Skeletal muscle cell (primary cell): Measurements from ENCODE around the gene SPSB1.
A peak's percentile ranks its signal among the peaks of the same experiment; 100 is the strongest.

ENCODE experiments used
- DNase-seq: peaks from one replicate; pipeline ENCODE4 v3.0.0-alpha.2; 2010; ENCODE audit warnings: low read depth
- H3K4me3 ChIP-seq: 2 replicates; pipeline ENCODE4 v1.5.1; 2011; ENCODE audit warnings: low read depth, mild to moderate bottlenecking, control low read depth, low read length, moderate library complexity

SPSB1 gene

DNA sequence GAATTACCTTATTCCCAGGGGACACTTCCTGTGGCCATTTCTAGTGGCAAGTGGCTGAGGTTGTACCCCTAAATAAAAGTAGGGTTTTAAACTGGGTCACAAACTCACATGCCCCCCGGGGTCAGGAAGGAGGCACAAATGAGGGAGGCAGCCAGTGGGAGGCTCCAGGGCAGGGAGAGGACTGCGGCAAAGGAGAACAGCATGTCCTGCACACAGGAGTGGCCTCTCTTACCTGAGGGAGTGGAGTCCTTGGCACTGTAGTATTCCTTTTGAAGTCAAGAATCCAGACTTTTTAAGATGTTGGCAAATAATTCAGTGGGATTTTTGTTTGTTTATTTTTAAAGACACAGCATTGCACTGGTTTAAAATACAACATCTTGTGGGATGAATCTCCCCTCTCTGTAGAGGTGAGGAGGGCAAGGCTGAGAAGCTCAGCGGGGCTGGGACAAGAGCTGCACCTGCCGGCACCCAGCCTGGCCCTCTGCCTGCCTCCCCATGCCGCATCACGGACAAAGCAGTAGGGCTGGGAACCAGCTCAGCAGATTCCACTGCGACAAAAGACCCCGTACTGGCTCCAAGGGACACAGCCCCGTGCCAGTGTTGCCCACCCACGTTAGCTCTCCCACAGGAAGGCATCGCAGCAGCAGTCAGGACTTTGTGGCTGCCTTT lies 22.2 kb downstream of the SPSB1 start:
- no peak overlapping the region for H3K4me3 ChIP-seq
- no peak for DNase-seq

DNA sequence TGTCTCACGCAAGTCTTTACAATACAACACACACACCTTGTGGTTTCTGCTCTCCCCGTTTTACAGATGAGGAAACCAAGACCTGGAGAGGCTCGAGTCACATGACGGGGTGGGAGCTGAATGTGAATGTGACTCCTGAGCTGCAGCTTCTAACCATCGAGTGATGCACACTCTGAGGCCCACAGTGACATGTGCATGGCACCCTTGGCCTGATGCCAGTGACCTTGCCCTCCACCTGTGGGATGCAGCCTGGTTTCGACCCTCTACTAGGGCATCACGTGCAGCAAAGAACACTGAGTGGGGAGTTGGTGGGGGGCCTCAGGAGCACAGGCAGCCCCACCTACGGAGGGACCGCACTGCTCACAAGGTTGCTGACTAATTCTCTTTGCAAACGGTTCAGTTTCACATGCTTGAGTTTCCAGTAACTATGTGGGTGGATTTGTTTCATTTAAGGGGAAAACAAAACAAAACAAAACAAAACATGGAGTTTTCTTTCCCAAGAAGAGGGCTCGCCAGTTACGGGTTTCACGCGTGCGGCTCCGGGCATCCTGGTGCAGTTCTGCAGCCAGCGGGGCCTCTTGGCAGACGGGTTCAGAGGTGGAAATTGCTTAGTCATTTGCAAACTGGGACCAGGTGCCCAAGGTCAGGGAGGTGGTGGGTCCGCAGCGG lies 22.9 kb downstream of the SPSB1 start:
- DNase-seq = peak; percentile 54

DNA sequence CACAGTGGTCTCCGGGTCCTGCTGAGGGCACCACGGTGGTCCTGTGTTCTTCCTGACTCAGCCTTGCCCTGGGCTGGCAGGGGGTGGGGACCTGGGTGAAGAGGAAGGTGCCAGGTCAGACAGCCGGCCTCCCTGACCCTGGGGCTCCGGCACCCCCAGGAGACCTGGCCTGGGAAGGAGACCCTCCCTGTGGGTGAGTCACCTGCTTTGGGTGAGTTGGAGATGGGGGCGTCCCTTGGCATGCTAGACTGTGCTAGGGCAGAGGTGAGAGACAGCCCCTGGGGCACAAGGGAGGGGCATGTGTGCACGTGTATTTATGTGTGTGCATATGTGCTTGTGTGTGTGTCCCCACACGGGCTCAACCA lies 23.4 kb downstream of the SPSB1 start:
- H3K4me3 ChIP-seq = no peak overlapping the region
- DNase-seq = no peak

More for the DNA sequence above, 22.9 kb downstream of the SPSB1 start:
- no peak overlapping the region for H3K4me3 ChIP-seq

DNA sequence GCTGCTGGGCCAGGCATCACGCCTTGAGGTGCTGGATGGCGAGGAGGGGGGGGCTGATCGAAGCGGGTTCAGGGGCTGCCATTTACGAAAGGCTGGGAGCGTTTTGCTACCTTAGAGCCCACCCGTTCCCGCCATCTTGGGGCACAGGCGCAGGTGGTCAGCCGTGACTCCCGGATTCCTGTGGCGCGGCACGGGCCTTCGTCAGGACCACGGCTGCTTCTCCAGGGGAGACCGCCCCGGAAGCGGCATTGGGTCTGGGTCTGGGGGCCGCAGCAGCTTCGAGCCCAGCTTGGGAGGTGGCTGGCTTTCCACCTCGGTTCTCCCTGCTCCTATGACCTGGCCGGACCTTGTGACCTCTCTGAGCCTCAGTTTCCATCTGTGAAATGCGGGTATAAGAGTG lies 23.8 kb downstream of the SPSB1 start:
- H3K4me3 ChIP-seq = no peak overlapping the region
- no peak for DNase-seq

DNA sequence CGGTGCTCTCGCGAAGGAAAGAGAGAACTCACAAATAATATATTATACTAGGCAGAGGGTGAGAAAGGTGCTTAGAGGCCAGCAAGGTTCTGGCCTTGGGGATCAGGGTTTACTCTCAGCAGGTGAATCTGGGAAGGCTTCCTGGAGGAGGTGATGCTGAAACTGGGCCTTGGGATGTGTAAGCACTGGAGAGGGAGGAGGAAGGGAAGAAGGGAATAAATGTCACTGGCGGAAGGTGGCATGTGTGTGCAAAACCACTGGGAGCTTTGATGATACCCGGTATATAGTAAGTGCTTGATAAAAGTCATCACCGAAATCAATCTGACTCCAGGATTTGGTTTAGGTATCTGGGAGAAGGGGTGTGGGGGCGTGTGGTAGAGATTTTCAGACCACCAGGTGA lies 24.4 kb downstream of the SPSB1 start:
- no peak for DNase-seq
- no peak overlapping the region for H3K4me3 ChIP-seq

DNA sequence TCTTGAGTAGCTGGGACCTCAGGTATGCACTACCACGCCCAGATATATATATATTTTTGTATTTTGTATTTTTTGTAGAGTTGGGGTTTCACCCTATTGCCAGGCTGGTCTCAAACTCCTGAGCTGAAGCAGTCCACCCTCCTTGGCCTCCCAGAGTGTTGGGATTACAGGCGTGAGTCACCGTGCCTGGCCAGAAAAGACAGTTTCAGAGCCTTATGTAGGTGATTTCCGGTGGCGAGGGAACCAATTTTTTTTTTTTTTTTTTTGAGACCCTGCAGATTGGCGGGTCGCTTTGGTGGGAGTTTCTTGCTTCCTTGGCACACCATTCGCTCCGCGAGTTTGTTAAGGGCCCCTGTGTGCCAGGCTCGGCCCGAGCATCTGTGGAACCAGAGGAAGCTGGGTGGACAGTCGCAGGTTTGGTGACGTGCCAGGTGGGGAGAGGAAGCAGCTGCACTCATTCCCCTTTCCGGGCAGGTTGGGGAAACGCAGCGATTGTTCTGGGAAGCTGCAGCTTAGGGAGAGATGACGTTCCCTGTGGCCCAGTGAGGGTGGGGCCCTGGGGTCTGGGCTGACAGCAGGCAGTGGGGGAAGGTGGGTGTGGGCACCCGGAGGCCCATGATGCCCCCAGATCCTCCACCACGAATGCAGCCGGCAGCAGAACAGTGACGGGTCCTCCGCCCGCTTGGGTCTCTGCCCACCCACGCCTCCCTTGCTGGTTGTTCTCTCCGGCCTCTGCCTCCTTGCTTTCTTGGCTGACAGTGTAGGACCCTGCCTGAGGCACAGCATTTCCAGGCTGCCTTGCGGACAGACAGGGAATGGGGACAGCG lies 25.1 kb downstream of the SPSB1 start:
- H3K4me3 ChIP-seq = no peak overlapping the region
- no peak for DNase-seq

DNA sequence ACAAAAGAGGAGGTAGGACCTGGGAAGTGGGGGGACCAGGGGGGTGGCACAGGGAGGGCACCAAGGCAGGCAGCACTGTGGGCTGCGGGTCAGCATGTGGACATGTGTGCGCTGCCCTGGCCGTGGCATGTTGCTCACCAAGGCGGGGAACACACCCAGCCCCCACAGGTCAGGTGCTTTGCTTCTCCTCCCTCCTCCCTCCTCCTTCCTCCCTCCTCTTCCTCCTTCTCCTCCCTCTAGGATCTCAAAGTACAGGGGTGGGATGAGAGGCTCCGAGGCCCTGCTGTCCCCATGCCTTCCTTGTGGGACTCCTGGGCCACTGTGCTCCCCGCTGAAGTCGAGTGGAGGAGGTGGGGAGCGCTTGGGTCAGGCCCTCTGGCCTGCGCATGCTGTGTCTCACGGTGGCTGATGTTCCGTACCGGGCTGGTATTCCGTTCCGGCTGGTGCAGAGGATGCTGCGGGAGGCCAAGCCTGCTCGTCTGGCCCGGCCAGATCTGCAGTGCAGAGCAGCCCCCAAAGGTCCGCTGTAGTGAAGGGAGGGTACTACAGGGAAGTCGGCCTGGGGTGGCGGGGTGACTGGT lies 26.6 kb downstream of the SPSB1 start:
- DNase-seq = no peak
- H3K4me3 ChIP-seq = no peak overlapping the region

DNA sequence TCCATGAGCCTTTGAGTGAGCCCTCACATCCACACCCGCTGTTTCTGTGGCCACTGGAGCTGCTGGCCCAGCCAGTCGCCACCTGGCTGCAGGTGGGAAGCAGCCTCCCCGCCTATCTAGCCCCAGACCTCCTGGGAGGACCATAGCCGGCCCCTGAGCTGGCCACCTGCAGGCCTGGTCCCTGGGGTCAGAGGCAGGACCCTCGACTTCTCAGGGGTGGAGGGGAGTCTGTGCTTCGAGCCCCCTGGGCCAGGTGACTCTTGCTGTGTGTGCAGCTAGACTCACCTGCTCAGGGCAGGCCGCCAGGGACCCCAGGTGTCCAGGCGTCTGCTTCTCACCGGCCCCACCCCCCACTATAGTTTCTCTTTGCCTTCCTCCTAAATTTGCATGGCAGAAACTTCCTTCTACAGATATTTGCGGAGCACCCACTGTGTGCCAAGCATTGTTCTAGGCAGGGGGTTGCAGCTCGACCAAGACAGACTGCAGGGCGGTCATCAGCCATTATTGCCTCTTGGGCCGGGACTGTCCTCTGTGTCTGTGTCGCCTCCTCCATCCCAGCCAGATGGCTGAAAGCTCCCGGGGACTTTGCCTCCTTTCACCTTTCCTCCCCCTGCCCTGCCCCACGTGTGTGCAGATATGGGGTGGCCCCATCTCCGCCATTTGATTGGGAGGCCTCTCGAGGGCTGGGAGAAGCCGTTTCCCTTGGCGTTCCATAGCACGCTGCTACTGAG lies 27.3 kb downstream of the SPSB1 start:
- H3K4me3 ChIP-seq = no peak overlapping the region
- no peak for DNase-seq

DNA sequence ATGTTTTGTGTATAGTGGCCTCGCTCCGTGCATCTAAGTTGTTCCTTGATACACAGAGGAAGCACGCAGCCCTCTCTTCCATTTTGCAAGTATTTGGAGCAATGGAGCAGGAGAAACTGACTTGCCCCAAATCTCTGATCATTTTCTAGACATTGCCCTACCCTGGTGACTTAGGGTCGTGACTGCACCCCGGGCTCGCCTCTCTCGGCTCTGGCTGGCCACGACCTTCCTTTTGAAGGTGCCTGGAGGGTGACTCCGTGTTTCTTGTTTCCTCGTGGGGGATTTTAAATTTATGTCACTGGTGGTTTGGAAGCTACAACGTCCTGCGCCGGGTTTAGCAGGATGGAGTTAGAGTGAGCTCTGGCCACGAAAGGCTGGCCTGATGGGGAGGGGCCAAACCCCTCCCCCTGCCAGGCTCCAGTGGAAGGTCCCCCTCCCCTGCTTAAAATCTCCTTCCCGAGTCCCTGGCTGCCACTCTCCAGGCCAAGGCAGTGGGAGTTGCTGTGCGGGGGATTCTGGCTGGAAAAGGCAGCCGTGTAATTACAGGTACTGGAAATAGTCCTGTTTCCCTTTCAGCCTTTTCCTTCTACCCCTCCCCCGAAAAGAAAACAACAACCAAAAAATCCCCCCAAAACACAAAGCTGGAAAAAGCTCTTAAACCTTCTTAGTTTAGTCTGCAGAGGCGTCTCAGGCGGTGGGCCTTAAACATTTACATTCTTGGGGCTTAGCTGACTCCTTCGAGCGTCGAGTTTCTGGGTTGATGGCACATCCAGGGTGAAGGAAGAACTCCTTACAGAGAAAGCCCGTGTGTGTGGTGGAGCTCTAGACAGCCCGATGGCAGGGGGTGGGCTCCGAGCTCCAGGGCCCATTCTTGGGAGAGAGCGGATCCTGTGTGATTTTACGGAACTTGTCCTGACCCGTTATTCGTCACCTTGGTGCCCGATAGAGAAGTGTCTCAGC lies 28.1 kb downstream of the SPSB1 start:
- no peak overlapping the region for H3K4me3 ChIP-seq
- no peak for DNase-seq

DNA sequence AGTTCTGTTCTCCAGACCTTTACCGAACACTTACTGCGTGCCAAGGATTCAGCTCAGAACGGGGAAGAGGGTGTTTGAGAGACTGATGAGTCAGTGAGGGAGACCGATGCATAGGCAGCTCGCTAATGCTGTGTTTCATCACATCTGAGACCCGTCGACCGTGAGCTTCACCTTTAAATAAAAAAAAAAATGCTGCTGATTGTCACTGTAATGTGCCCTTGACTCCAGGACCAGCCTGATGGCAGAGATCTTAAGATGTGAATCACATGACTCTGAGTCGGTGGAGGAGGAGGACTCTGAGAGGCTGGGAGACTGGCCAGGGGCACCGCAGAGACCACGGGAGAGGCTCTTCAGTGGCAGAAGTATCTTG lies 28.8 kb downstream of the SPSB1 start:
- peak; percentile 56 for DNase-seq
- H3K4me3 ChIP-seq = no peak overlapping the region

DNA sequence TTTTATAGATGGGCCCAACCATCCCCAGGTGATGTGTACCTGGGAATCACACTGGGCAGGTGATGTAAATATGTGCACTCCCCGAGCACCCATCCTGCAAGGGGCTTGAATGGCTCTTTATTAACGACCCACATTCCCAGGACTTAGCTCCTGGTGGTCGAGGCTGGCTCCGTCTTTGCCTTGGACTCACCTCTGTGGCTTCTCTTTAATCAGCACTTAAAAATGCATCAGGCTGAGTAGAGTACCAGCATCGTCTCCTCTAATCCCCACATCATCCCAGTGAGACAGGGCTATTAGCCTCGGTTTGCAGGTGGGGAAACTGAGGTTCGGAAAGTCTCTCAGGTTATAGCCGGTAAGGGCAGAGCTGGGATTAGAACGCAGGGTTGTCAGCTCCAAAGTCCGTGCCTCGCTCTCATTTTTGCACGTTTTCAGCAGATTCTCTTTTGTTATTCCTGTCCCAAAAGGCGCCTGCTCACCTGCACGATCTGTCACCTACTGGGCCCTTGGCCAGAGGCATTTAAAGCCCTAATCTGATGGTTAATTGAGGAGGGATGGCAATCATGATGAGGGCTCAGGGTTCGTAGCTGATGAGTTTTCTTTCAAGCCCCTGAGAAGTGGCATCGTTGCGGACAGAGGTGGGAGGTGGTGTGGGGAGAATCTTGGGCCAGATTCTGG lies 29.4 kb downstream of the SPSB1 start:
- no peak overlapping the region for H3K4me3 ChIP-seq
- no peak for DNase-seq

DNA sequence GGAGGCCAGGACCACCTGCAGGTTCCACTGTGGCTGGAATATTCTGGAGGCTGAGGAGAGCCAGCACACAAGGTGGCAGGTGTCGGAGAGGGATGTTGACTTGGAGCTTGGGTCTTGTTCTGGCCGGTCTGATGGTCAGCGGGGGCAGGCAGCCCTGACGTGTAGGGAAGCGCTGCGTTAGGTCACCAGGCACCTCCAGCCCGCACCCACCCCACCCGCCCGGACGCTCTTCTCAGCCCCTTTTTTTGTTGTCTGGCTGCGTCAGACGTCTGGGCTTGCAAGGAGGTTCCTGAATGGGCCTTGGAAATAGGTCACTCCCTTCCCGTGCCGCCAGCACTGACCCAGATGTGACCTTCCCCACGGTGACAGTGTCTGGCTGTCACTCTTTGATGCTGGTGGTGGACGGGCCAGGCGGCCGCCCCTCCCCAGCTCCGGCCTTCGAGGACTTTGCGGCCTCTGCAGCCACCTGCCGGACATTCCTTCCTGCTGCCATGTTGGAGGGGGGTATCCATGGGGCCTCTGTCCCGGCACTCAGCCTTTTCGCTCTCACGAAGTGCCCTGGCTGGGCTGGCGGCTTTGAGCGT lies 30.1 kb downstream of the SPSB1 start:
- H3K4me3 ChIP-seq = no peak overlapping the region
- no peak for DNase-seq

DNA sequence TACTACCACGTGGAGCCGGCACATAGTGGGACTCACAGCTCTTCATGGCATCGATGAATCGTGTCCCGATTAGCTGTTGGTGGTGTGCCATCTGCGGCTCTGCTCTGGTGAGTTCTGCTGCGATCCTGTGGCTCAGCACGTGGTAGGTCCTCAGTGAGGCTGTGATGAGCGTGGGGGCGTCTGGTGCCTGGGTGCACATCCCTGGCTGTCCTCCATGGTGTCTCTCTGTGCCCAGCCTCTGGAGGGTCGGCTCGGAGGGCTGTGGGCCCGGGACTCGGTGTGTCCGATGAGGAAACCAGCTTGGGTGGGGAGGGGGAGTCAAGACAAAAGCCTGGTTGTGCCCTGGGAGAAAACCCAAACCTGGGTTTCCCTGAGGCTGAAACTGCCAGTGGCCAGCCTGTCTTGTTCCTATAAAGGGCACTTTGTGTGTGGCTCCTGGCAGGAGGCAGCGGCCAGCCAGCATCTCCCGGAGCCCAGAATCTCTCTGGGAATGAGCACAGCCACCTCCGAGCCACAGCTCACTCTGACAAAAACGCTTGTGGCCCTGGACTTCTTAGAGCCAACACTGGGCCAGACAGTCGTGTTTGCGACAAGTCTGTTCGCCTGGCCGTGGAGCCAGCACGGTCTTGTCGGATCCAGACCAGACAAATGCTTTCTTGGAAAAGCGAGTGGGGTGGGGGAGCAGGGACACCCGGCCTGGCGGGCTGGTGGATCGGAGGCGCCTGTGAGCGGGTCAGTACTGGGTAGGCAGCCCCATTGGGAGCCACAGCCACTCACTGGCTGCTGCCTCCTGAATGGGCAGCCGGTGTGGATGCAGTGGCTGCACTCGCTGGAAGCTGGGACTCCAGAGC lies 31.8 kb downstream of the SPSB1 start:
- H3K4me3 ChIP-seq = no peak overlapping the region
- no peak for DNase-seq

DNA sequence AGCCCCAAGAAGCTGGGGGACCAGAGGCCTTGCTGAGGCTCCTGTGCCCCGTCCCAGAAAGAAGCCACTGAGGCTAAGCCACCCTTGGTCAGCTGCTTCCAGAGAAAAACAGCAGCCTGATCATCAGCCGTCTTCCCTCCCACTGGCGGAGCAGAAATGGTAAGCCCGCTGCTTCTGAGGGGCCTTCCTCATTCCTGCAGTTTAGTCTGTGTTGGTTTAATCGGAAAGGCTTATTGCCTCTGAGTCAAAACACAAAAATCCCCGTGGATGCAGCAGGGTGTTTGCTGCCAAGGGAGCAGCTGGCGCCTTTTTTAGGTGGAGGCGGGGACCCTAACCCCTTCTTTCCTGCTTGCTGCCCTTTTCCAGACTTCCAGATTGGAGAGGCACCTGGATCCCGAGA lies 33.9 kb downstream of the SPSB1 start:
- no peak overlapping the region for H3K4me3 ChIP-seq

DNA sequence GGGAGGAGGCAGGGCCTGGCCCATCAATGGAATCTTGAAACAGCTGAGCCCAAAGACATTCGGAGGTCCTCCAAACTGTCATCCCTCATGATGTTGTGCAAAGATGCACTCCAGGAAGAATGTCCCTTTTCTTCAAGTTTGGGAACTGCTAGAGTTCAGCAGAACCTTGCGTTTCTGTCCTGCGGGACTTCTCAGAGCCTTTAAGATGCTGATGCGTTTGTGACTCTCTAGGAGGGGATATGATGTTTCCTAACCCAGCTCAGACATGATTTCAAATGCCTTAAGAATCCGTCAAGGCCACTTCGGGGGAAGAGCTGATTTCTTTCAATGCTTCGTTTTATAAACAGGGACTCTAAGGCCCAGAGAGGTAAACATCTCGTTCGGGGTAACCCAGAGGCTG lies 35.5 kb downstream of the SPSB1 start:
- no peak for DNase-seq
- no peak overlapping the region for H3K4me3 ChIP-seq

More for the DNA sequence above, 33.9 kb downstream of the SPSB1 start:
- peak; percentile 47 for DNase-seq

DNA sequence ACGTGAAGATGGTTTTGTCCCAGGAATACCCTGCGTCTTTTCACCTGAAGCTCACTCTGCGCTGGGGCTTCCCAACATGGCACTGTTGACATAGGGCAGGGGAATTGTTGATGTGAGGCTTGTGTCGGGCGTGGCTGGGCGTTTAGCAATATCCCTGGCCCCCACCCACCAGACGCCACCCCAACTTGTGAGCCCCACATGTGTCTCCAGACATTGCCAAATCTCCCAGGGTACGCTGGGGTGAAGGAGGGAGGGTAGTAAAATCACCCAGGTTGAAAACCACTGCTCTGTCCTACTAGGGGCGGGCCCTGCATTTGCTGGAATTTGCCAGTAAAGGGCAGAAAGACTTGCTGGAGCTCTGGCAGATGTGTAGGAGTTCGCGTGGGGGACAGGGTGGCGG lies 36.0 kb downstream of the SPSB1 start:
- no peak for DNase-seq
- H3K4me3 ChIP-seq = no peak overlapping the region

DNA sequence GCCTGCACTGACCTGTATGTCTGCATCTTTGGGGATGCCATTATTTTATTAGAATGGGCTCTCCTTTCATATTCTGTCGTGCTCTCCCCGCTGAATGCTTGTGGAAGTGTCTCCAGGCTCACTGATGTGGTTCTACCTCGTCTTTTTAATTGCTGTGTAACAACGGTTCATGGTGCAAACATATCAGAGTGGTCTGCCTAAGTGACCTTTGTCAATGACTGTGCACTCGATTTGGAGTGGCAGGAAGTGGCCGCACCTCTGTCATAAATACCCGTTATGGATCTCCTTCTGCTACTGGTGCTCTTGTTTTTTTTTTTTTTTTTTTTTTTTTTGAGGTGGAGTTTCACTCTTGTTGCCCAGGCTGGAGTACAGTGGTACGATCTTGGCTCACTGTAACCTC lies 38.3 kb downstream of the SPSB1 start:
- no peak for DNase-seq
- H3K4me3 ChIP-seq = no peak overlapping the region
